Head of caudate nucleus (tissue), 42 donors: Measurements from ENCODE around the gene IQSEC1.
A peak's percentile ranks its signal among the peaks of the same experiment; 100 is the strongest.

Experiments
- DNase-seq, 42 donors: peaks; one replicate each; pipeline versions ENCODE4 v3.0.0 to v3.0.0-alpha.2; 2020 to 2021; ENCODE audit warnings: mixed read lengths in 7 of 42
- intact Hi-C: fragments of 100-400 bp; cut with DNase I; formaldehyde crosslinking; loops from one replicate; pipeline ENCODE4 v1.15.0; 2022

Gene IQSEC1

DNA sequence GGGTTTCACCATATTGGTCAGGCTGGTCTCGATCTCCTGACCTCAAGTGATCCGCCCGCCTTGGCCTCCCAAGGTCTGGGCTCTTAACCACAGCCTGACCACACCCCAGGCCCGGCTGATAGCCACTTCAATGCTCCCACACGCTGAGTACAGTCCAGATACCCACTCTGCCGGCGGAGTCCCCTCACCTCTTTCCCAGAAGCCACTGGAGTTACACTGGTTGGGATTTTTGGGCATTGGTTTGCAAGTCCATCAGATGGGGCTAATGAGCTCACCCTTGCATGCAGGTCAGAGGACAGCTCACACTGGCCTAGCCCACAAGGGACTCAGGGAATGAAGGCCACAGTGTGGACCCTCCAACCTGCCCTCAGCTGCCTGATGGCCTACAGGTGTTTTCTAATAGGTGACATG lies 60.1 kb downstream of the IQSEC1 start:
- no peak for DNase-seq
- intact Hi-C loops: no loop called here

DNA sequence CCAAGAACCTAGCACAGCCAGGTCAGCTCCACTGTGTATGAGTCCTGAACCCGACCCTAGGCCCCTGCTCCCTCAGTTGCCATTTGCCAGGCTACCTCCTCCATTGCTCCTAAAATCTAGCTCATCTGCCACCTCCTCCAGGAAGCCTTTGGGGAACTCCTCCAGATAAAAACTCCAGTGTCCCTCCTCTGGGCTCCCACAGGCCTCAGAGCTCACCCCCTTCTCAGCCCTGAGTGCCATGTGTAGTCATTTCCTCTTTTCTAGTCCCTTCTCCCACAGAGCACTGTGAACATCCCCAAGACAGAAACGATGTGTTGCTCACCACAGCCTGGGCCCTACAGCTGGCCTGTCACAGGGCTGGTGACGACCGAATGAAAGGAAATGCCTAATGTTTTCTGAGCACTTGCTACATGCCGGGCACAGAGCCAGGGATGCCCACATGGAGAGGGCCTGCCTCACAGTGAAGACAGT lies 61.0 kb downstream of the IQSEC1 start:
- intact Hi-C loops: no loop called here
- peak in 27 of 42 donors; percentile 38 to 80 (median 60) for DNase-seq

DNA sequence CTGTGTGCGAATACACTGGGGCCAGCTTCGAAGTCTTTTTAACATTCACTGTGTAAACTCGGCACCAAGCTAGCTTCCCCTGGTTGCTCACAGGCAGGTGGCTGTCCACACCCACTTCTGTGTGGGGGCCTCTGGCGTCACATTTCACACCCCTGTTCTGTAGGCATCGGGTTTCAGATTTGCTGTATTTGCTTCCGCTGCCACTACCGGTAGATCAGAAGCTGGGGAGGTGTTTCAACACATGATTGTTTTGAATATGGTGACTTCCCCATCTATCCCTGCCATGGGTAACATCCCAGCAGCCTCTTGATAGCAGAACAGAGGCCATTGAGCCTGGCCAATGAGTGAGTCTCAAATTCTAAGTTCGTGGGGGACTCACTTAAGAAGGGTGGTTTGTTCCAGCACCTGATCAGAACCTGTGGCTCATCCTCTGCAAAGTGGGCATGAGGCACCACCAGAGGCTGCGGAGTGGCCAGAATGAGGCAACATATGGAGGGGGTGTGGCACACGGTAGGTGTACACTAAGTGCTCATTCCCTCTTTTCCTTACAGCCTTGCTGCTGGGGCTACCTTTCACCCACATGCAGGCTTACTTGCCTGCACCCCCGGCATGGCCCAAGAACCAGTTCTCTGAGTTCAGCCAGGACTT lies 61.5 kb downstream of the IQSEC1 start:
- DNase-seq: peak in 19 of 42 donors; percentile 36 to 78 (median 65)
- intact Hi-C loops: no loop called here

DNA sequence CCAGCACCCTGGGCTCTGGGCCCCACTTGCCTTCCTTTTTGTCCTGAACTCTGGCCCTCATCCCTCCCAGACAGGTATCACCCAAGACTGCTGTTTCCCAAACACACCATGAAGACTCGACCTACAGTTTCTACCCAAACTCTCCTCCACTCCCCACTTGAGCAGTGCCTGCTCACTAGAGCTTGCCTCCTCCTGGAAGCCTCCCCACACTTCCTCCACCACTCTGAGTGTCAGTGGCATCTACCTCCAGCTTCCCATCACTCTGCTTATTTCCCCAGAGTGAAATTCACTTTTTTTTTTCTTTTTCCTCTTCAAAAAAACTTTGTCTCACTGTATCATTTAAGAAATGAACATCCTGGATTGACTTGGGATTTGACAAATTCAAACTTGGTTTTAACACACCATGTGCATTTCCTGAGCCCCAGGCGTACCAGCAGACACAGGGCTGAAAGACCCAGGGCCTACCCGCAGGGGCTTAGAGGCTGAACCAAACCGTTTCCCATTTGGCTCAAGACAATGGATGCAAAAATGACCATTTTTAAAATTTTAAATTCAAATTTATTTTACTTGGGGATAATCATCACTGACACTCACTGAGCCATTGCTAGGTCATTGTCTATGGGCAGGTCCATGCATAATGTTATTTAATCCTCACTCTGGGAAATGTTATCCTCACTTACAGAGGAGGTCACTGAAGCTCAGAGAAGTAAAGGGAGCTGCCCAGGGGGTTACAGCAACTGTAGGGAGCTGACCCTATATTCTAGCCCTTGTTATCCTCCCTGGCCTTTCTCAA lies 62.3 kb downstream of the IQSEC1 start:
- intact Hi-C loops: no loop called here
- DNase-seq: no peak

DNA sequence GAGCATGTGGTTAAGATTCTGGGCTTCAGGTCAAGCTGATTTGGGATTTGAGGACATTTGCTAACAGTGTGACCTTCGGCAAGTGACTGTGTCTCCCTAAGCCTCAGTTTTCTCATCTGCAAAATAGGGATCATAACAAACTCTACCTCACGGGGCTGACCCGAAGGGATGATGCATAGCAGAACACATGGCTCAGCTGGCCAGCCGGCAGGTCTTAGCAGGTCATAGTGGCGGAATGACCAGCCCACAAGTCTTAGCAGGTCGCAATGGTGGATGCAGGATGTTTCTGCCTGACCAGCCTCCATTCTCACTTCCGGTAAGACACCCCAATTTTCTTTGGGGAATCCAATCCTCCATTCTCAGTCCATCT lies 63.3 kb downstream of the IQSEC1 start:
- intact Hi-C loops: no loop called here
- DNase-seq: no peak

DNA sequence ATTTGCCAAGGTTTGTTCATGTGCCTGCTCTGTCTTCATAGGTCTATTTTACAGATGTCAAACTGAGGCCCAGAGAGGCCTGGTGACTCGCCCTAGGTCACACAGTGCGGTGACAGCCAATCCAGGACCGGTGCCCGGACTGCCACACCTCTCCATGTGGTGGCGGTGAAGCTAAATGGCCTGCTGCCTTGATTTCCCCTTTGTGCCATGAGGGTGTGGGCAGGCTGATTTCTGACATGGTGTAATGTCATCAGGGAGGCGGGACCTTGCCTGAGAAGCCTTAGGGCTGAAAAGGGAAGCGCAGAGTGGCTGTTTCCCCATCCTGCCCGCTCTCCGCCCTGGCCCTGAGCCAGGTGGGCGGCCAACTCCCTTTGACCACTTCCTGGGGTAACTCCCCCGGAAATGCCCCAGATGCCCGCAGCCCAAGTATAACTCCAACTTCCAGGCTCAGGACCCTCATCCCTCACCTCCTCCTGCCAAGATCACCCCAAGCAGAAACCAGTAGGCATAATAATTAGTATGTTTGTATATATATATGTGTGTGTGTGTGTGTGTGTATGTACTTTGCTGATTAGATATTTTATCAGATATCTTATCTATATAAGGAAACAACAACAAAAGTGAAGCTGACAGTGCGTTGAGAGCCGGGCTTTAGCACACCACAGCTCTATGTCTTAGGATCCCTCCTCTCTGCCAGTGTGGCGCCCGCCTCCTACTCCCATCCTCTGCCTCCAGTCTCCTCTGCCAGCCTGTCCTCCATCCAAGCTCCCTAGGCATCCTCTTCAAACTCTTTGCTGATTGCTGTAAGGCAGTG lies 63.9 kb downstream of the IQSEC1 start:
- intact Hi-C loops: no loop called here
- peak in 21 of 42 donors; percentile 34 to 73 (median 55) for DNase-seq

DNA sequence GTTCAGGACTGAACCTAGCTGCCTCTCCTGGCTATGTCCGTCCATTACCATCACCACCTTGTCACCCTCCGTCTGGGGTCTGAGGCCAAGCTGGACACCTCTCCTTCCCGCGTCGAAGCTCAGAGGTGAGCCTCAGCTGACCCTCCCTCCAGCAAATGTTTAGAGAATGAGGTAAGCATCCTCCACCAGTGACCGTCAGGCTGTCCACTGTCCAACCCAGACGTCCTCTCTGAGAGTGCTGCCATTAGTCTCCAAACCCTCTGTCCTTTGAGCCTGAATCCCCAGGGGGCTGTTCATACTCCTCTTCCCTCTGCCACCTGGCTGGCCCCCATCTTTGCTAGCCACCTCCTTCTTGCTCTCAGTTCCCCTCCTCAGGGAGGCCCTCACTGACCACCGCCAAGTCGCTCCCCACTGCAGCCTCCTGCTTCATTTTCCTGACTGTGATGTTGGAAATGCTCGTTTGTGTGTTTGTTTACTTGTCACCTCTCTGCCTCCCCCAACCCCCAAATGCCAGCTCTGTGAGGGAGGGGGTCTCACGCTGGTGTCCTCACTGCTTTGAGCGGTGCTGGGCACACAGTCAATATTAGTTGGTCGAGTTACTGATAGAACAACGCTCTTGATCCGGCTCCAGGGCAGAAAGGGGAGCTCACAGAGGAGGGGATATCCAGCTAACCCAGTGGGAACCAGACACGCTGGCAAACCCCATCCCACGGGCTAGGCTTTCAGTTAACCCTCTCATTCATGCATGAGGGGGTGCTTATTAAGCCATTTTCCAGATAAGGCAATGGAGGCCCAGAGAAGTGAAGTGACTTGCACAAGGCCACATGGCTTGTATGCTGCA lies 64.9 kb downstream of the IQSEC1 start:
- intact Hi-C loops: no loop called here
- DNase-seq: no peak

DNA sequence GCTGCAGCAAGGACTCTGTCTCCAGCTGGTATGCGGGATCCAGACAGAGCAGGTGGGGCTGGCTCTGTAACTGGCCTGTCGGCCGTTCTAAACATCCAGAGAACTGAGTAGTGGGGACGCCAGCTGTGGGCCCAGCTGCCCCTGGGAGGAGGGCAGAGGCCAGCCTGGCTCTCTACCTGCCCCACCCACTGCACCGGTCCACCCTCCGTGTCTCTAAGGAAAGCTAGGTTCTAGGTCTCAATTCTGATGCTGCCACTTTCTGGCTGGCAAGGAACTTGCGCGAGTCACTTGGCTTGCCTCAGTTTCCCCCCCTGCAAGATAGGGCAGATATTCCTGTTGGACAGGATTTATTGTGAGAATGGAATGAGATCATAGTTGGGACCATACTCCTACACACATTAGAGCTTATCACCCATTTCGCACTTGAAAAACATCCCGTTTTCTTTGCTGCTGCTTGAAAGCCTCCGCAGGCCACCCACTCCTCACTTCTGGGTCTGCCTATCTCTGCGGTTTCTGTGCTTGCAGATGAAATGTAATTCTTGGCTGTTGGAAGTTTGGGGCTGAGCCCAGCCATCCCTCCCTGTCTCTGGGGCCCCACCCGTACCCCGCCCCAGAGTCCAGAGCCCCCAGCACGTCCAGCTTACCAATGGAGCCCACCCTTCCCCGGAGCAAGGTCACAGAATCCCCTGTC lies 65.8 kb downstream of the IQSEC1 start:
- intact Hi-C loops: no loop called here
- DNase-seq: peak in 7 of 42 donors; percentile 37 to 75 (median 59)

DNA sequence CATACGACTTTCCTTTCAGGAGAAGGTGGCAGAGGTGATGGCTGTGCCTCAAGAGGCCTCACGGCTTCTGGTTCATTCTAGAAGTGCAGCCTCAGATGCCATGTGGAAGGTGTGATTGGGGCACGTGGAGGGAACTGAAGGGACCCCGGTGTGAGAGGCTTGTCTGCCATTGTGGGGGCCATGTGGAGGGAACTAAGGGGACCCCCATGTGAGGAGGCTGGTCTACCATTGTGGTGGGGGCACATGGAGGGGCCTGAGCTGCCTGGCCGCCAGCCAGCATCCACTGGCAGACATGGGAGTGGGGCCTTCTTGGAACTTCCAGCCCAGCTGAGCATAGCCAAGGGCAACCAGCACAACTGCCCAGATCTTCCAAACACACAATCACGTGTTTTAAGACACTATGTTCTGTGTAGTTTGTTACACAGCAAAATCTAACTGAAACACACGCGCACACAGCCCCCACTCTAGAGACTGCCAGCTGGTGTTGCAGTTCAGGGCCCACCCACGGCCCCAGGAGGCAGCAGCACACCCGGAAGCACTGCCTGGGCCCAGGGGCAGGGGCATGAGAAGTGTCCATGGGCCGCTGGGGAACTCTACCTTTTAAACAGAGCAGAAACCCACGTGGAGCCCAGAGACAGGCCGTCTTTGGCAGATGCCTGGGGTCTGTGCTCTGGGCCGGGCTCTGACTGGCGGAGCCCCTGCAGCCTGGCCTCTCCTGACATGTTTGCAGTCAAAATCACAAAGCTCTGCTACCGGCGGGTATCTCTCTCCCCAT lies 66.8 kb downstream of the IQSEC1 start:
- DNase-seq: no peak
- intact Hi-C loops: no loop called here

DNA sequence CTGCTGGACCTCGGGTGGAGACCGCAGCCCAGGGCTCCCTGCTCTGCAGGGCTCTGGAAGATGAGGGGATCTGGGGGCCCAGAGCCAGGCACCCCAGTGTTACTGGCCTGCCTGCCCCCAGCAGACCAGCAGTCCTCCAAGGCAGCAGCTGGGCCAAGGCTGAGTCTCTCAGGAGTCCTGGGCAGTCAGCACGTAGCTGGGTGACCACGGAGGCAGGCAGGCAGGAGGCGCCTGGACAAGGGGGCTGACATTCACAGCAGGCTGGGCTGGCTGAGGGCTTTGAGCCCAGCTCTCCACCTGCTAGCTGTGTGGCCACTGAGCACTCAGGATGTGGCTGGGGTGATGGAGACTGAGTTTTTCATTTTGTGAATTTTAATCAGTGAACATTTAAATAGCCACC lies 67.9 kb downstream of the IQSEC1 start:
- DNase-seq: peak in 1 of 42 donors; percentile 17
- intact Hi-C loops: no loop called here

DNA sequence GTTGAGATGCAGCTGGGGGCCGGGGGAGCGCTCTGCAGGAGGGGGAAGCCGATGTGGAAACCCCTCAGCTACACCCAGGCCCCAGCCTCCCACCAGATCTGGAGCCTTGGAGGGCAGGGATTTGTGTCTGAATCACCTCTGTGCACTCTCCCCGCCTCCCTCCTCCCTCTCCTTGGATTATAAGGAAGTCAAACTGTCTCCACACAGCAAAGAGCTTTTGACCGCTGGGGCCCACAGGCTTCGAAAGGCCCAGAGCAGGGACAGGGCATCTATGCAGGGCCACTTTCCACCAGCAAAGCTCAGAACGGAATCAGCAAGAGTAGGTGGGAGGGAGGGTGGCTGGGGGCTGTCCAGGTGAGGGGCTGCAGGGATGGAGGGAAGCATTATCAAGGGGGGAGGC lies 68.9 kb downstream of the IQSEC1 start:
- DNase-seq: peak in 9 of 42 donors; percentile 33 to 70 (median 52)
- intact Hi-C loops: no loop called here

DNA sequence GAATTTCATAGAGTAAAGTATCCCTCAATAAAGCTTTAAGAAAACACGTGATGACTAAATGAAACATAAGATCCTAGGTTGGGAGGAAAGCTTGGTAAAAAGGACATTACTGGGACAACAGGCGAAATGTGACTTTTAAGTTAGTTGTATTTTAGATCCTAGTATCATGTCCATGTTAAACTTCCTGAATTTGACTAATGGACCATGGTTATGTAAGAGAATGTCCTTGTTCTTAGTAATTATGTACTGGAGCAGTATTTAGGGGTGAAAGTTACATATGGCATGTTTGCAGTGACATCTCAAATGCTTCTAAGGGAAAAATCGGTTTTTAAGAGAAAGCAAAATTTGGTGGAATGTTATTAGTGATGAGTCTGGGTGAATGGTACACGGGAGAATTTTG lies 69.6 kb downstream of the IQSEC1 start:
- intact Hi-C loops: no loop called here

DNA sequence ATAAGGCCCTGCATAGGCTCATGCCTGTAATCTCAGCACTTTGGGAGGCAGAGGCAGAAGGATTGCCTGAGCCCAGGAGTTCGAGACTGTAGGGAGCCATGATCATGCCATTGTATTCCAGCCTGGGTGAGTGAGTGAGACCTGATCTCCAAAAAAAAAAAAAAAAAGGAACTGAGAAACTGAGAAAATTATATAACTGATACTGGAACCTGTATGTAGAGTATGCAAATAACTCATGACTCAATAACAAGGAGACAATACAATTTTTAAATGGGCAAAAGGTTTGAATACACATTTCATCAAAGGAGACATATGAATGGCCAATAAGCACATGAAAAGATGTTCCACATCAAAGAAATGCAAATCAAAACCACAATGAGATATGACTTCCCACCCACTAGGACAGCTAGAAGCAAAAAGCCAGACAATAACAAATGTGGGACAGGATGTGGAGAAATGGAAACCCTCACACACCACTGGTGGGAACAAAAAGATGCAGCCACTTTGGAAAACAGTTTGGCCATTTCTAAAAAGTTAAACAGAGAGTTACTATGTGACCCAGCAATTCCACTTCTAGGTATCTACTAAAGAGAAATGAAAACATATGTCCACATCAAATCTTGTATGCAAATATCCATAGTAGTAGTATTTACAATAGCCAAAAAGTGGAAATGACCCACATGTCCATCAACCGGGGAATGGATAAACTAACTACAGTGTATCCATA lies 70.7 kb downstream of the IQSEC1 start:
- no peak for DNase-seq
- intact Hi-C loops: no loop called here

More for the DNA sequence above, 69.6 kb downstream of the IQSEC1 start:
- DNase-seq: no peak

DNA sequence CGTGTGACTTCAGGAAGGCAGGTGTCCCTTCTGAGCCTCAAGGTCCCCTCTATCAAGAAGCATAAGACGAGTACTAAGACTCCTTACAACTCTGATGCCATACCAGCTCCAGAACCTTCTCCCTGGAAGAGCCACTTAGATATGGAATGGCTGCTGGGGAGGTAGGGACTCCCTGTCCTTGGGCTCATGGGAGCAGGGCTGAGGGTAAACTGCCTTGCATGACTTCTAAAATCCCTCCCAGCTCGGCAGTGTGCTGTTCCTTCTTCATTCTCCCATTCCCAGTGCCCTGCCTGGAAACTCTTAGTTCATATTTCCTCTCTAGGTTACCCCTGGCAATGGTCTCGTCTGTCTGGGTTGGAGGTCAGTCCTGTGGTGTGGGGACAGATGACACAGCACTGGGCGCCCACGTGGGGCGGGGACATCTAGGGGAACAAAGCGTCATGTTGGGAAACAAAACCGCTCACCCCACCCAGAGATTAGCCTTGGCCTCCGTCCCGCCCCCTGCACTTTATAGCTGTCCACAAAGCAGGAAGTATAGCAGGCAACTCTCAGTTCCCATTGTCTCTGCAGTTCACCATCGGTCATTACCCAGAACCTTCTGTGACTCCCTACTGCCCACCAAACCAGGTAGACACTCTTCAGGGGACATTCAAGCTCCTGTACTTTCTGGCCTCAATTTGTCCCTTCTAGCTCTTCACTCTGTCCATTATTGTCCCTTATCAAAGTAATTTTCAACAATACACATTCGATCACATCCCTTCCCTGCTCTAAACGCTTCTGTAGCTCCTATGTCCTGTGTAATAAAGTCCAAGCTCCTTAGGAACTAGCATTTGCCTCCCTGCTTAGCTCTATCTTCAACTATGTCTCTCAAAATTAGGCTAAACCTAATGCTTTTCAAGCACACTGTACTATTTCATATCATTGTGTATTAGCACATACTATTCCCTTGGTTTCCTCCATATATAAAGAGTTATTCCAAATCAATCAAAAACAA lies 73.8 kb downstream of the IQSEC1 start:
- intact Hi-C loops: no loop called here
- DNase-seq: peak in 35 of 42 donors; percentile 33 to 87 (median 62)

DNA sequence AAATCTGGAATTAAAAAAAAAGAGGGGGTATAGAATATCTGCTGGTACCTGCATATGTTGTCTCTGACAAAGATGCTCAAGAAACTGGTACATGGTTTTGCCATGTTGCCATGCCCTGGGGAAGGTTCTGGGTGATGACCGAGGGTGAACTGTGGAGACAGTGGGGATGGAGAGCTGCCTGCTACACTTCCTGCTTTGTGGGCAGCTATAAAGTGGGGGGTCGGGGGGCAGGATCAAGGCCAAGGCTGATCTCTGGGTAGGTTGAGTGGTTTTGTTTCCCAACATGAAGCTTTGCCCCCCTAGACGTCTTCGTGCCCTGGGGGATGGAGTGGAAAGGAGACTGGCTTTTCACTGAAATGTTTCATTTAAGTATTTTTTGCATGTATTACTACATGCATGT lies 74.6 kb downstream of the IQSEC1 start:
- intact Hi-C loops: no loop called here
- DNase-seq: no peak

DNA sequence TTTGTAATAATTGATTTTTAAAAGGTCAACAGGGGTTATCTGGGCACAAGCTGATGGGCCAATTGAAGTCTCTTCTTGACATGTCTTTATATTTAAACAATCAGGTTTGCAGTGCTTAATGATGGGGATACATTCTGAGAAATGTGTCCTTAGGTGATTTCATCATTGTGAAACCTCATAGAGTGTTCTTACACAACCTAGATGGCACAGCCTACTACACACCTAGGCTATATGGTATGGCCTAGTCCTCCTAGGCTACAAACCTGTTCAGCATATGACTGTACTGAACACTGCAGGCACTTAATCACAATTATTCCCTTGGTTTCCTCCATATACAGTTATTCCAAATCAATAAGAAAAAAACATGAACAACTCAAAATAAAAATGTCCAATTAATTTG lies 75.8 kb downstream of the IQSEC1 start:
- no peak for DNase-seq
- intact Hi-C loops: no loop called here
